ENCODE measurements around the gene CPSF6.
"Not testable (repeated sequence)": the region's sequence is repeated elsewhere in the genome, so short reads cannot be mapped to it uniquely, and the experiment has no call there.

CPSF6 gene, protein sequence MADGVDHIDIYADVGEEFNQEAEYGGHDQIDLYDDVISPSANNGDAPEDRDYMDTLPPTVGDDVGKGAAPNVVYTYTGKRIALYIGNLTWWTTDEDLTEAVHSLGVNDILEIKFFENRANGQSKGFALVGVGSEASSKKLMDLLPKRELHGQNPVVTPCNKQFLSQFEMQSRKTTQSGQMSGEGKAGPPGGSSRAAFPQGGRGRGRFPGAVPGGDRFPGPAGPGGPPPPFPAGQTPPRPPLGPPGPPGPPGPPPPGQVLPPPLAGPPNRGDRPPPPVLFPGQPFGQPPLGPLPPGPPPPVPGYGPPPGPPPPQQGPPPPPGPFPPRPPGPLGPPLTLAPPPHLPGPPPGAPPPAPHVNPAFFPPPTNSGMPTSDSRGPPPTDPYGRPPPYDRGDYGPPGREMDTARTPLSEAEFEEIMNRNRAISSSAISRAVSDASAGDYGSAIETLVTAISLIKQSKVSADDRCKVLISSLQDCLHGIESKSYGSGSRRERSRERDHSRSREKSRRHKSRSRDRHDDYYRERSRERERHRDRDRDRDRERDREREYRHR

DNA sequence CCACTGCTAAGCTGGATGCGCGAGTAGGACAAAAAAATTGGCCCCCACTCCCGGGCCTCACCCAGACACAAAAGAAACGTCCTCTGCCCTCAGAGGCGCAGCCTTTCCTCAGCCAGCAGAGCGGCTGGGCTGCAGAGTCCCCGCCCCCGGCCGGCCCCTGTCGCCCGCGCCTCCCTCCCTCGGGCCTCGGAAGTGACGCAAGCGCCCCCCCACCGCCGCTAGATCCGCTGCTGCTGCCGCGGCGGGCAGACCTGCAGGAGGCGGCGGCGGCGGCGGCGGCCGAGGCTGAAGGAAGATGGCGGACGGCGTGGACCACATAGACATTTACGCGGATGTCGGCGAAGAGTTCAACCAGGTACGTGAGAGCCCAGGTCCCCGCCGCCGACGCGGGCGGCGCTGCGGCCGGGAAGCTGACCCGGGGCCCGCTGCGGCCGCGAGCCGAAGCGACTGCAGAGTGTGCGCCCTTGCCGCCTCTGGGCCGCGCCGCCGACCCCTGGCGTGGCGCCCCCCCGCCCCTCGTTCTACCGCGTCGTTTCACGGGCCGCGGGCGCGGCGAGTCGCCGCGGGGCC is at the start of gene CPSF6:
Gene CPSF6, plus strand, starts transcription at position 218 of the 570 bp plus-strand sequence. Its CDS starts 78 bp downstream, at position 296.
- peak; percentile 92 for DNase-seq

DNA sequence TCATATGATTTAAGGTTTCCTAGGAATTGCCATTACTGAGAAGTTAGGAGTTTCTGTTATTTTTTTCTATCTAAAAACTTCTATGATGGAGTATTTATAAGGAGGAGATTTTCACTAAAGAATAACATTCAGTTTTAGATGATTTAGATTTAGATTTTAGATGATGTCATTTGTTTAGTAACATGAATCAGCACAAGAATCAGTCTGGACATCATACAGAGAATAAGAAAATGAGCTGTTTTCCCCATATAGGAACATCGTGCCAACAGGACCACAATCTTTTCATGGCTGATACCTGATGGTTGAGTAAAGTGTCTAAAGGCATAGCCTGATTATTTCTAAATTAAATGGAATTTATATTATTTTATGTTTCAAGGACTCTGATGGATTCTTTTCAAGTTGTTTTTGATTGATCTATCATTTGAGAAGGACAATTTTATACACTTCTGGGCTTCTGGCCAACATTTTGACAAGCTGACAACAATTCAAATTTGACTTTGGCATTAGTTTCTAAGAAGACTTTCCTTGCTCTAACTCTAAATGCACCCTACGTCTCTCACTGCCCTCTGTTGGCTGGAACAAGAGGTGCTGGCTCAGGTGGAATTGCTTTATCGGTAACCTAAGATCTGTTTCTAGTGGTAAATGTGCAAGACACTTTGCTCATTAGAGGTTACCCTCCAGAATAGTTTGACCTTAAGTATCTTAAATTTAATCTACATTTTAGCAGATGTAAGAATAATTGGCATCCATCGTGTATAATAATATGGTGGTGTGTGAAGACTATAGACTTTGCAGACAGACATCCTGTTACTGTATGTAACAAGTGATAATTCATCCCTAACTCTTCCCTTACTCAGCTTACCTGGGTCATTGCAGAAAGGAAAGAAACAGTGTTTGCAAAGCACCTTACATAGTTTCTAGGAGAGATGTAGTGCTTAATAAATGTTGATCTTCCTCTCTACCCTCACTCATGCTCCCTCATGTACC is 42.8 kb upstream of the CPSF6 start:
- DNase-seq, result no peak

DNA sequence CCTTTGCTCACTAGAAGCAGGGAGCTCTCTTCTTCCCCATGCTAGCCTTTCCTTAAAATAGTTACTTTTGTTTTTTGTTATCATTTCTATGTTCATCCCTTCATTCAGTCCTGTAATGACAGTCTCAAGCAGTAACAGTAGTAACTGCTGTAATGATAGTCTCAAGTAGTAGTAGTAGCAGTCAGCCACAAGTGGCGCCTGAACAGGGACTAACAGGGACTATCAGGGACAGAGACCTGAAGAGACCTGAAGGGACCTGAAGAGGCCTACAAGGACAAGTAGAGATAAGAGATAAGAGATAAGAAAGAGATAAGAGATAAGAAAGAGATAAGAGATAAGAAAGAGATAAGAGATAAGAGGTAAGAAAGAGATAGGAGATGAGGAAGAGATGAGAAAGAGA is 39.4 kb upstream of the CPSF6 start:
- not testable (repeated sequence) for DNase-seq

DNA sequence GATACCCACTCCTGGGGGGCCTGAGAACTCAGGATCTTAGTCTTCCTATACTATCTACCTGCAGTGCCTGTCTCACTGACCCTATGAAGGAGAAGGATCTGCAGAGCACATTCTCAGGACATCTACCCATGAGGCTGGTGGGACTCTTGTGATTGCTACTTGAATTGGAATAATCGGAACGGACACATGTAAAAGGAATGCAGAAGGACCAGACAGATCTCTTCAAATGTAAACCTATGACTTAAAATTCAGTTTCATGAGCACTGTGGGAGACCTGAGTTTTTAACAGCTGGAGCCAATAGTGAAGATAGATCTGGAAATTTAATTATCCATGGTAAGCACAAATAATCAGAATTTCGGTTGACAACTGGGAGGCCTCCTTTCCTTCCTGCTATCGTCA is 35.2 kb upstream of the CPSF6 start:
- no peak for DNase-seq

GRCh38 chr12:69210661-69211060 is 28.7 kb upstream of the CPSF6 start:
- no peak for DNase-seq

GRCh38 chr12:69211160-69211559 is 28.2 kb upstream of the CPSF6 start:
- no peak for DNase-seq

GRCh38 chr12:69214169-69214568 is 25.2 kb upstream of the CPSF6 start:
- DNase-seq, result no peak

DNA sequence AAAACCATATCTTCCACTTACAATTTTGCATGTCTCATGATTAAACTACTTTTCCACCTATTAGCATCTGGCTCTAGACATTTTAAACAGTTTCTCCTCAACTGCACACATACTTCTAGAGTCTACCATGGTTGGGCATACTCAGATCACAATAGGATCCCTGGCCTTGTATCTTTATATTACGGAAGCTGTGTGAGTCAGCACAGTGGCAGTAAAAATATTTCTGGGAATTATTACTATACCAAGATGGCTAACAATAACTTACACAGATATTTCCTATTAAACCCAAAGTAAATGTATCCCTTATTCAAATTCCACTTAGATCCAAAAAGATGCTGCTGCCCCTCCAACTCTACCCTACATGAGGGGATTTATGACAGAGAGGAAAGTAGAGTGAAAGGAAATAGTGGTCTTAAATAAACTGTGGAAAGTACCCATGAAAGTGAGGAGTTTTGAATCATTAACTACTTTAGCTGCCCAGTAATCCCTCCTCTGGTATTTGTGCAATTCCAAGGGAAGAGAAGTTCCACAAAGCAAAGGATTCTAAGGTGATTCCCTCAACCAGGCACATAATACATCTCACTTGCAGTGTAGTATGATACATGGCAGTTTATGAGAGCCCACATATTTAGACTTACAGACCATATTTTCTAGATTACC is 14.0 kb upstream of the CPSF6 start:
- DNase-seq, result no peak

DNA sequence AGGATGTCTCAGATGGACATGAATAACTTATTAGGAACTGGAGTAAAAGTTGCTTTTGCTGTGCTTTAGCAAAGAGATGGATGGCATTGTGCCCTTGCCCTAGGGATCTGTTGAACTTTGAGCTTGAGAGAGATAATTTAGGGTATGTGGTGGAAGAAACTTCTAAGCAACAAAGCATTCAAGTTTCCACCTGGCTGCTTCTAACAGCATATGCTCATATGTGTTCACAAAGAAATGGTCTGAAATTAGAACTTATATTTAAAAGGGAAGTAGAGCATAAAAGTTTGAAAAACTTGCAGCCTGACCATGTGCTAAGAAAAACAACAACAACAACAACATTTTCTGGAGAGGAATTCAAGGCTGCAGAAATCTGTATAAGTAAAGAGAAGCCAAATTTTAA is 7.9 kb upstream of the CPSF6 start:
- DNase-seq, result no peak

GRCh38 chr12:69238589-69239351 is 599 bp upstream of the CPSF6 start:
- no peak for DNase-seq

DNA sequence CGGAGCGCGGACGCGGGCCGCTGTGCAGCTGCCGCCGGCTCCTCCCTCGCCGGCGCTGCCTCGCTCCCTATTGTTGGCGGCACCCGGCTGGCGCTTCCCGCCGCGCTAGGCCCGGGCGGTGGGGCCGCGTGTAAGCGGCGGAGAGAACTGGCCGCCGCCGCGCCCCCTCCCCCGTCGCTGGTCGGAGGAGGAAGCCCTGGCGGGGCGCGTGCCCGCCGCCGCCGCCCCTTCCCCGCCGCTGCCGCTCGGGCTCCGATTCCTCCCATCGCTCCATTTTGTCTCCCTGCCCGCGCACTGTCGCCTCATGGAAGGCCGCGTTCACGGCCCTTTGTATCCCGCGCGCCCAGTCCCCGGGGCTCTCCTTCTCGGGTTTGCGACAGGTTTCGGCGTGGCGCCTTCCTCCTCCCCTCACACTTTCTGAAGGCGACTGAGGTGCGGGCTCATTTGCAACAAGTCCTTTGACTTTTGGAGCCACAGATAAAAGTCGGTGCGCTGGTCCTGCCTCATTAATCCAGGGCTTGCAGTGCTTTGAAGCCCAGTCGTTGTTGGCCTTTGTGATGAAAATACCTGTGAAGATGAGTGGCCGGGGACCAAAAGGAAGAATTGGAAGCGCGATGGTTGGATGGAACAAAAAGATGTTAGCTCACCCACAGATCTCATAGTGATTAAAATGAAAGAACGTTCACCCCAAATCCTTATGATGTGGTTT is 707 bp downstream of the CPSF6 start:
- peak; percentile 38 for DNase-seq

- DNase-seq, result peak; percentile 27
Measured at GRCh38 chr12:69240631-69240995, 1.2 kb downstream of the CPSF6 start.

DNA sequence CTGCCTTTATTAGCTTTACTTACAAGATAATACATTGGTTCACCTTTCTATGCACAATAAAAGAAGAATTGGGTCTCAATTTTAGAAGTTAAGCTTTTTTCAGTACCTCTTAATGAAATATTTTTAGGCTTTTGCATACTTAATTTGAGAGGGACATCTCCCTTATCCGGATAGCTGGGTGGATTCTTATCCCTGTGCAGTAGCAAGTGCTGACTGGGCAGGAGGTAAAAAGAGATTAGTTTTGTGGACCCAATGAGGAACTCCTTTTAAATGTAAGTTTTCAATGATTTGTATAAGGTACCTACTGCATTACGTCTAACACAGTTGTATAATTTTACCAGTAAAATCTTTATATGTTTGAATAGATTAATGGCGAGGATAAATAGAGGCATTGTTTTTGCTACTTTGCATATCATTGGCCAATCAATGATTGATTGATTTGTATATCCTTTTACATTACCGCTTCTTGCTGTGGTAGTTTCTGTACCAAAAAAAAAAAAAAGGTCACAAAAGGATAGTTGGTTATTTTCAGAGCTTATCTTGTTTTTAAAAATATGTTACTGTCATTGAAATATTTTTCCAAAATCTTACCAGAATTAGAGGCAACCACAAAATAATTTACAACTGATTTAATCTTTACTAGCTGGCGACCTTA is 2.2 kb downstream of the CPSF6 start:
- DNase-seq, result no peak

DNA sequence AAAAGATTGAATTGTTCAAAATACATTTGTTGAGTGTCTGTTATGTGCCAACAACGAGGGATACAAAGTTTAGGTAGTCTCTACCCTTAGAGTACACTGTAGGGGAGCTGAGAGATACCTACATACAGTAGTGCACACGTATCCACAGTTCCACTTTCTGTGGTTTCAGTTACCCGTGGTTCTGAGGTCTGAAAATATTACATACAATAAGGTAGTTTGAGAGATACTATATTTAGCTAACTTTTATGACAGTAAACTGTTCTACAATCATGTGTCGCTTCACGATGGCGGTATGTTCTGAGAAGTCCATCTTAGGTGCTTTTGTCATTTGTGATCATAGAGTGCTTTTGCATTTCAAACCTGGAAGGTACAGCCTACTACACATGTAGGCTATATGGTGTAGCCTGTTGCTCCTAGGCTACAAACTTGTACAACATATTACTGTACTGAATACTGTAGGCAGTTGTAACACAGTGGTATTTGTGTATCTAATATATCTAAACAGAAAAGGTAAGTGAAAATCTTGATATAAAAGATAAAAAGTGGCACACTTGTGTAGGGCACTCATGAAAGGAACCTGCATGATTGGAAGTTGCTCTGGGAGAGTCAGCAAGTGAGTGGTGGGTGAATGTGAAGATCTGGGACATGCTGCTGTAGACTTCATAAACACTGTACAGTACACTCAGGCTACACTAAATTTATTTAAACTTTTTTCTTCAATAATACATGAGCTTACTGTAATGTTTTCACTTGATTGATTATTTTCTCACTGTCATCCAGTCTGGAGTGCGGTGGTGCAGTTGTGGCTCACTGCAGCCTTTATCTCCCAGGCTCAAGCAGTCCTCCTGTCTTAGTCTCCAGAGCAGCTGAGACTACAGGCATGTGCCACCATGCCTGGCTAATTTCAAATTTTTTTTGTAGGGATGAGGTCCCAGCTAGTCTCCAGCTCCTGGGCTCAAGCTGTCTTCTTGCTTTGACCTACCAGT is 4.0 kb downstream of the CPSF6 start:
- DNase-seq, result no peak

DNA sequence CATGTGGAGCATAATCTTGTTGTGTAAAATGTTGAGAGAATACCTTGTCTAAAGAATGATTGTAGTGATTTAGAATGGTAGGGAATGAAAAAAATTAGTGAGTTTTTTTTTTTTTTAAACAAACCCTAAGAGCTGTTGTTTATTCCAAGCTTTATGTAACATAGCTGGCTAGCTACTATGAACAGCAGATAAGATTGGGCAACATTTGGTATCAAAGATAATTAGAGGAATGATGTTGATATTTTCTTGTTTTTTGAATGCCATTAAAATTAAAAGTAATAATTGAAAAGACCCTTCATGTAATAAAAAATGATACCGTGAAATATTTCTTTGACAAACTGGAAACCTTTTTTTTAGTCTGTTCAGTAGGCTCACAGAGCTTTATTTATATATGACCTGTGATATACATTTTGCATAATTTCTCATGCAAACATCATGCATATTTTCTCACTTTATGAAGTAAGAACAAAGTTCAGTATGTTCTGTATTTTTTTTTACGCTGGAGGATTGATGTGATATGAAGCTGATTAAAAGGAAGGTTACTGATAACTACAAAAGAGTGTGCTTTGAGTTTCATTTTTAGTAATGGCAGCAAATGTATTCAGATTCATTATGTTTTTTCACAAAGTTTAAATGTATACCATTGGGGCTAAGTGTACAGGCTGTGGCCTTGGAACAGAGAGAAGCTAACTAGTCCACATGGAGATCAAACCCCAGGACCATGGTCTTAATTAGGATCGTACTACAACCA is 8.1 kb downstream of the CPSF6 start:
- DNase-seq, result no peak

GRCh38 chr12:69252033-69252432 is 12.7 kb downstream of the CPSF6 start:
- no peak for DNase-seq

DNA sequence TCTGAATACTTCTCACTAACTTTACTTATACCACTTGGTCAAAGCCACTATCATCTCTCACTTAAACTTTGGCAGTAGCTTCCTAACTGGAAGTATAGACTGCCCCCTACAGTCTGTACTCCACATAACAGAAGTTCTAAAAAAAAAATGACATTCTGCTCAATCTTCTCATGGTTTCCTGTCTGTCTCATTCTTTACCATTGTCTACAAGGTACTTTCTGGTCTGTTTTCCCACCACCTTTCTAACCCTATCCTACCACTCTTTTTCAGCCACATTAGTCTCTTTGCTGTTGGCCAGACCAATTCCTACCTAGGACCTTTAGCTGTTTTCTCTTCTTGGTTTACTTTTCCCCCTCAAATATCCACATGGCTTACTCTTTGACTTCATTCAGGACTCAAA is 14.7 kb downstream of the CPSF6 start:
- DNase-seq, result peak; percentile 22

DNA sequence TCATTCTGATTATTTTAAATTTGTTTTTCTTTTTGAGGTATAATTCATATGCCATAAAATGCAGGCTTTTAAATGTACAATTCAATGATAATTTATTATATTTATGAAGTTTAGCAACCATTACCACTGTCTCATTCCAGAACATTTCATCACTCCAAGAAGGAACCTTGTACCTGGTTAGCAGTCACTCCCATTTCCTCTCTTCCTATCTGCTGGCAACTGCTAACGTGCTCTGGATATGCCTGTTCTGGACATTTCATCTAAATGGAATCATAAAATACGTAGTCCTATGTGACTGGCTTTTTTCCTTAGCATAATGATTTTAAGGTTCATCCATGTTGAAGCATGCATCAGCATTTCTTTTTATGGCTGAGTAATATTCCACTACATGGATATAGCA is 15.5 kb downstream of the CPSF6 start:
- no peak for DNase-seq

DNA sequence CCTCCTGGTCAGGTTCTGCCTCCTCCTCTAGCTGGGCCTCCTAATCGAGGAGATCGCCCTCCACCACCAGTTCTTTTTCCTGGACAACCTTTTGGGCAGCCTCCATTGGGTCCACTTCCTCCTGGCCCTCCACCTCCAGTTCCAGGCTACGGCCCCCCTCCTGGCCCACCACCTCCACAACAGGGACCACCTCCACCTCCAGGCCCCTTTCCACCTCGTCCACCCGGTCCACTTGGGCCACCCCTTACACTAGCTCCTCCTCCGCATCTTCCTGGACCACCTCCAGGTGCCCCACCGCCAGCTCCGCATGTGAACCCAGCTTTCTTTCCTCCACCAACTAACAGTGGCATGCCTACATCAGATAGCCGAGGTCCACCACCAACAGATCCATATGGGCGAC is 19.3 kb downstream of the CPSF6 start:
- no peak for DNase-seq
